Endometrial microvascular endothelial cells (primary cell): ENCODE data around the gene CCR7. TPM values are rescaled to one million over a fixed set of nuclear protein-coding genes. Genes with fewer than 3 reads are reported as not detected.
"Not testable (repeated sequence)": the region's sequence is repeated elsewhere in the genome, so short reads cannot be mapped to it uniquely, and the experiment has no call there.

ENCODE experiments used
- in situ Hi-C: cut with HindIII; loops from 2 replicates; pipeline ENCODE4 v1.10.0; 2017; ENCODE audit warnings: low sequenced_read_pairs, low pct_unique_long_range_greater_than_20kb; ENCODE audit errors: inconsistent ontology term
- total RNA-seq: library from RNA; depleted of rRNA; stranded (reverse); fragments of >200 nt; gene quantifications from one replicate; pipeline ENCODE4 v1.2.3, GENCODE V29; 2015; ENCODE audit errors: inconsistent ontology term

The CCR7 gene
- total RNA-seq, 1 donor from 2014 or later = not detected

DNA sequence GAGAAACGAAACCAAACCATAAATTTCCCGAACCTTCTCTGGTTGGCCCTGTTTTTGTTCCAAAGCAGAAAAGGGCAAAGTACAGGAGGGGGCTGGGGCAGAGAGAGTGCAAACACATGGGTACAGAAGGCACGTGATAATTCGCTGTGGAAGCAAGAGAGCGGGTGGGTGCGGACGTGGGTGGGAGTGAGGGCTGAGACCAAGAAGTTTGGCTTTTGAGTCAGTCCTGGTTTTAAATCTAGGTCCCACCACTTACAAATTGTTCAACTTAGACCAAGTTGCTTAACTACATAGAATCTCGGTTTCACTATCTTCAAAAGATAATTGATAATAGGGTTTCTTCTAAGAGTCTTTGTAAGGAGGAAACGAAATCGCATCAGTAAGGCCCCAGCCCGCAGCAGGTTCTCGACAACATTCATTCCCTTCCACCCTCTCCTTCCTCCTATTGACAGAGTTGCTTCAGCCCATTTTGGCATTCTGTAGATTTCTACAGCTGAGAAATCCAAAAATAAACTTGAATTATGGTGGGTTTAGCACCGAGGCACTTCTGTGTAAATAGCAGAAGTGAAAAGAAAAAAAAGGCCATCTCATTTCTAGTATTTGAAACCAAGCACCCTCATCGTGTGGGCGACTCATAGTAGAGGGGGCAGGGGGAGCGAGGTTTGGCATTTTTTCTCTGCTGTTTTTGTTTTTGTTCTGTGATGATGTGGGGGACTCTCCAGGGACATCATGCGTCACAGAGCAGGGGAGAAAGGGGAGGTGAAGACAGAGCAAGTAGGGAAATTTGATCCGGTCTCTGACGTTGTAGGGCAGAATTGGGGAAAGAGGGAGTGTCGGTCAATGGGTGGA lies 33.6 kb upstream of the CCR7 start:
- in situ Hi-C loops = no loop called here

DNA sequence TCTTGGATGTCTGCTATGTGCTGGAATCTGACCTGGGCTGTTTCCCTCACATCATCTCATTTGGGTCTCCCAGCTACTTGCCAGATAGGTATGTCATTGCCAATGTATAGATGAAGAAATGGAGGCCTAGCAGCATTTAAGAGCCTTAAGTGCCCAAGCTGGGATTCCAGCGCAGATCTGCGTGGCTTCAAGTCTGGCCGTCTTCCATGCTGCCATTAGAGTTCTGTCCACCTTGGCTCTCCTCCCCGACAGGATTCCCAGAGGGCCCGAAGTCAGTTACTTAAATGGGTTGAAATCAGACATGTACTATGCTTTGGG lies 33.0 kb upstream of the CCR7 start:
- in situ Hi-C loops = no loop called here

DNA sequence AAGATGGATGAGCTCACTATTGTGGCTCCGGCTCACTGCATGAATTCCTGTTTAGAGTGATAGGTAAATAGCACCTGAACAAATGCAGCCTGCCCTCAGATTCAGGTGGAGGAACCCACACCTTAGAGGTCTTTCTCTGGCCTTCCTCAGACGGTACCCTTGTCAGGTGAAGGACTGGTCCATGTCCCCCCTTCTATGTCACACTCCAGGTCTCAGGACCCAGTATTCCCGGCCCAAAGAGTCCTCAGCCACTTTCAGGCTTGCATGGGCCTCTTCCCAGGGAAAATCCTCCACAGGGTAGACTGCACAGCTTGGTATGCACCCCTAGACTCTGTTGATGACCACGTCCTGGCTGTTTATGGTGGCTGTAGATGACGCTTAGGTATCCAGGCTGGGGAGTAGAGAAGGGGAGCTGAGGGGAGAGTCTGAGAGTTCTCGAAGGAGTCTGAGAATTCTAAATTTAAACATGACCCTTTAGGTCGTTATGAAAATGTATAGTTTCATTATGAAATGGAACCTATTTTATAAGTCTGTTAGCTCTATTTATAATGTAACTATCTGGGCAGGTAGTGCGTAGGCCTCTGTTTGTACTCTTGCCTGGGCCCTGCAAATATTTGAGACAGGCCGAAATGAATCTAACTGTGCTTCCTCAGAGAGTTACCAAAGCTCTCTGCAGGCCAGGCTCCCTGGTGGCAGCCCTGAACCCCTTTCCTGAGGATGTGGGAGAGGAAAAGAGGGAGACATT lies 32.5 kb upstream of the CCR7 start:
- in situ Hi-C loops = no loop called here

DNA sequence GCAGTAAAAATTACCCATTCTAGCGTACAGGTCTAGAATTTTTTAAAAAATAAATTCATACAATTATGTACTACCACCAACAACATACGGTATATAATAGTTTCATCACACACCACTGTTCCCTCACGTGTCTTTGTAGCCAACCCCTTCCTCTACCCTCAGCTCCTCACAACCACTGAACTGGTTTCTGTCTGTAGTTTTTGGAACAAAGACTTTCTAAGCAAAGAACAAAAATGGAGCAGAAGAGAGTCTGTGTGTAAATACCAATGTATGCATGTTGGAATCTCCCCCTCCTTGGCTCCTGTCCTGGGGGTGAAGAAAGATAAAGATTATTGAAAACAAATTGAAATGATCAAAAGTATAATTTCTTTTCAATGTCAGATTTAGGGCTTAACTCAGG lies 31.9 kb upstream of the CCR7 start:
- in situ Hi-C loops = no loop called here

DNA sequence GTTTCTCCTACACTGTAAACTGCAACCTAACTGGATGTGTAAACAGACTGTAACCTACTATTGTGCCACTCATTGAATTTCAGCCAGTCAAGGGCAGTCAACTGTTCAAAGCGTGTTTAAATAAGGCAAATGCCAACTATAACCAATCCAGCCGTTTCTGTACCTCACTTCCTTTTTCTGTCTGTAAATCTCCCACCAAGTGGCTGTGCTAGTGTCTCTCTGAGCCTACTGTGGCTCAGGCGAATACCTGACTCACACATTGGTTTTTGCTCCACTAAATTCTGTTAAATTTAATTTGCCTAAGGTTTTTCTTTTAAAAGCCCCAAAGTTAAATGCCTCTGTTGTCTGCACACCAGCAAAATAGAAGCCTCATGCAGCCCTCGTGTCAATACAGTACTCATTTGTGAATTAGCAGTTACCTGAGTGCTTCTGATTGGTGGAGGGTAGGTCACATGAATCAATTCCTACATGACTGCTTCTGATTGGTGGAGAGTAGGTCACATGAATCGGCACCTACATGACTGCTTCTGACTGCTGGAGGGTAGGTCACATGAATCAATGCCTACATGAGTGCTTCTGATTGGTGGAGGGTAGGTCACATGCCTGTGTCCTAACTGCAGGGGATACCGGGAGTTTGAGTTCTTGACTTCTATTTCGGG lies 31.1 kb upstream of the CCR7 start:
- in situ Hi-C loops = no loop called here

DNA sequence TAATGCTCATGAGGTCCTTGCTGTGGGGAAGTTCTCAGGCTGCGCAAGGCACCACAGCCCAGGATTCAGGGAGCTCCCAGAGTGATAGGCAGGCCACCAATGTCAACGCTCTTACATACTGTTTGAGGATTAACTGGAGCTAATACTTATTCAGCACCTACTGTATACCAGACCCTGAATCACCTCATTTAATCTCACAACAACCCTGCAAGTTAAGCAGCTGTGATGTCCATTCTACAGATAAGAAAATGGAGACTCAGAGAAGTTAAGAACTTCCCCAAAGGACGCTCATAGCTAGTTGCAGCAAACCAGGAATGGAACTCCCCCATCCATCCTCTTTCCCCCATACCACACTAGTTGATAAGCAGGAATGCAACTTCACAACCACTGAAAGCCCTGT lies 25.5 kb upstream of the CCR7 start:
- in situ Hi-C loops = no loop called here

DNA sequence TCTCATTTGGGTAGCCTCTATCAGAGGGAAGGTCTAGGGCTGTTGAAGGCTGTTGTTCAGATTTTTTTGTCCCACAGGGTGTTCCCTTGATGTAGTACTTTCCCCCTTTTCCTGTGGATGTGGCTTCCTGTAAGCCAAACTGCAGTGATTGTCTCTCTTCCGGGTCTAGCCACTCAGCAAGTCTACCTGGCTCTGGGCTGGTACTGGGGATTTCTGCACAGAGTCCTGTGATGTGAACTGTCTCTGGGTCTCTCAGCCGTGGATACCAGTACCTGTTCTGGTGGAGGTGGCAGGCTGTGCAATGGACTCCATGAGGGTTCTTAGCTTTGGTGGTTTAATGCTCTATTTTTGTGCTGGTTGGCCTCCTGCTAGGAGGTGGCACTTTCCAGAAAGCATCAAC lies 23.3 kb upstream of the CCR7 start:
- in situ Hi-C loops = no loop called here

DNA sequence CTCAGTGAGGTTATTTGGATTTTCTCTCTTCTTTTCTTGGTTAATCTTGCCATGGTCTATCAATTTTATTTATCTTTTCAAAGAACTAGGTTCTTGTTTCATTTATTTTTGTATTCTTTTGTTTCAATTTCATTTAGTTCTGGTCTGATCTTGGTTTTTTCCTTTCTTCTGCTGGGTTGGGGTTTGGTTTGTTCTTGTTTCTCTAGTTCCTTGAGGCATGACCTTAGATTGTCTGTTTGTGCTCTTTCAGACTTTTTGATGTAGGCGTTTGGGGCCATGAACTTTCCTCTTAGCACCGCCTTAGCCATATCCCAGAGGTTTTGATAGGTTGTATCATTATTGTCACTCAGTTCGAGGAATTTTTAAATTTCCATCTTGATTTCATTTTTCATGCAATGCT lies 21.0 kb upstream of the CCR7 start:
- in situ Hi-C loops = not testable (repeated sequence)

DNA sequence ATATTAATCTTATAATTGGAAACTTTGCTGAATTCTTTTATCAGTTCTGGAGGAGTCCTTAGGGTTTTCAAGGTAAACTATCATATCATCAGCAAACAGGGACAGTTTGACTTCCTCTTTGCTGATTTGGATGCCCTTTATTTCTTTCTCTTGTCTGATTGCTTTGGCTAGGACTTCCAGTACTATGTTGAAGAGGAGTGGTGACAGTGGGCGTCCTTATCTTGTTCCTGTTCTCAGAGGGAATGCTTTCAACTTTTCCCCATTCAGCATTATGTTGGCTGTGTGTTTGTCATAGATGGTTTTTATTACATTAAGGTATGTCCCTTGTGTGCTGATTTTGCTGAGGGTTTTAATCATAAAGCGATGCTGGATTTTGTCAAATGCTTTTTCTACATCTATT lies 19.7 kb upstream of the CCR7 start:
- in situ Hi-C loops = not testable (repeated sequence)

DNA sequence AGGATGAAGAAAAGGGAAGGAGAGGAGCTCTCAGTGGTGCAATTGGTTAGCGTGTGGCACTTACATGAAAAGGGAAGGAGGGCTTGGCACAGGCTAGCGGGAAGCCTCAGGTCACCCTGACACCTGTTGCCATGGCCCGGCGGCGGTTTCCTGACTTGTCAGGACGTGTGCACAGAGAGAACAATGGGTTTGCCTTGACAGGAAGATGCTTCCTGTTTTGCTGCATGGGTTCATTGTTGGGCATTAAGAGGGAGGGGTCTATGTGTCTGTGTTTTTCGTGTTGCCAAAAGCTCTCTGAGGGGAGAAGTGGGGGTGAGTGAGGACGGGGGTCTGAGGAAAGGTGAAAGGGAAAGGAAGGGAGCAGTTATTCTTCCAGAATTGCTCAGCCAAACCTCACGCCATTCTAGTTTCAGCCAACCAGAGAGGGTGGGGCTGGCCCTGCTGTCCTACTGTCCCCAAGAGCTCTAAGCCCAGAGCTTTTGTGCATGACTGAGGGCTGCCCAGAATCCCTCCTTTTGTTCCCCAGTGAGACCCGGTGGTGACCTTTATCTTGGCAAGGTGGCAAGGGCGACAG lies 17.1 kb upstream of the CCR7 start:
- in situ Hi-C loops = no loop called here

DNA sequence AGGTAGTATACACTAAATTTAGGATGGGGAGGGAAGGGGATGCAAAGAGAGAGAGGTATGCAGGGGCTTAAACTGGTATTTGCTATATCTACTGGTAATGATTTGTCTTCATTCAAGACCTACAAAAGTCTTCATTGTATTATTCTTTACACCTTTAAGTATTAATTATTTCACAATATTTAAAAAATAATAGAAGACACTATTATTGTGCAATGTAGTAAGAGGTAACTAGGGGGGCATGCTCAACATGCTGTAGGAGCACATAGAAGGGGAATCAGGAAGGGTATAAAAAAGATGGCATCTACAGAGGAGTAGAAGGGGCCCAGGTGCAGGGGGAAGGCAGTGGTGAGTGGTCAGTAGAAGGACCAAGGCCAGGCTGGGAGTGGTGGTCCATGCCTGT lies 14.9 kb upstream of the CCR7 start:
- in situ Hi-C loops = no loop called here

DNA sequence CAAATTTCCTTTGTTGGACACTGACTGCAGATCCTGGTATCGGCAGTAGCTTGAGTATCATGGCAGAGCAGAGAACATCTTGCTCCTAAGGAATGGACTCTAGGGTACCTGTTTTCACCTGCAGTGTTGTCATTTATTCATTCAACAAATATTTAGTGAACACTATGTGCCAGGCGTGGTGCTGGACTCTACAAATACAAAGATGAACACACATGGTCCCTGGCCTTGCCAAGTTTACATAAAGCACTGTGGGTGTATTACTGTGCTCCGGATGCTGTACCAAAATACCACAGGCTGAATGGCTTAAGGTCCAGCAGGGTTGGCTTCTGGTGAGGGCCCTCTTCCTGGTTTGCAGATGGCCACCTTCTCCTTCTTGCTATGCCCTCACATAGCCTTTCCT lies 14.2 kb upstream of the CCR7 start:
- in situ Hi-C loops = no loop called here

DNA sequence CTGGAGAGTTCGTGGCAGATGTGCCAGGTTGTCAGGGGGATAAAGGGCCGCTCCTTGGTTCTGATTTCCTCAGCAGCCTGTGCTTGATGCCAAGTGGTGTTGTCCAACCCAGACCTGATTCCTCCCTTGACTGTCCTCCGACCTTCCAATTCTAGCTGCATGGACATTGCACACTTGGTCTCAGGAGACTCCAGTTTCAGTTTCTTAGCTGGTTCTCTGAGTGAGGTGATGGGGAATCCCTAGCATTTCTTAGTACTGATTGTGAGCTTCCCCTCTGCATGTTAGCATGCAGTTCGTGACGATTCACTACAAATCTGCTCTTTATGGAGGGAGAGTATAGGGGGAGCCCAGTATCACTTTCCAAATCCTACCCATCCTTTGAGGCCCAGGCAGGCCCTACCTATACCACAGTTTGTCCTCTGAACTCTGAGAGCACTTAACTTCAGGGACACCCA lies 12.4 kb upstream of the CCR7 start:
- in situ Hi-C loops = no loop called here

DNA sequence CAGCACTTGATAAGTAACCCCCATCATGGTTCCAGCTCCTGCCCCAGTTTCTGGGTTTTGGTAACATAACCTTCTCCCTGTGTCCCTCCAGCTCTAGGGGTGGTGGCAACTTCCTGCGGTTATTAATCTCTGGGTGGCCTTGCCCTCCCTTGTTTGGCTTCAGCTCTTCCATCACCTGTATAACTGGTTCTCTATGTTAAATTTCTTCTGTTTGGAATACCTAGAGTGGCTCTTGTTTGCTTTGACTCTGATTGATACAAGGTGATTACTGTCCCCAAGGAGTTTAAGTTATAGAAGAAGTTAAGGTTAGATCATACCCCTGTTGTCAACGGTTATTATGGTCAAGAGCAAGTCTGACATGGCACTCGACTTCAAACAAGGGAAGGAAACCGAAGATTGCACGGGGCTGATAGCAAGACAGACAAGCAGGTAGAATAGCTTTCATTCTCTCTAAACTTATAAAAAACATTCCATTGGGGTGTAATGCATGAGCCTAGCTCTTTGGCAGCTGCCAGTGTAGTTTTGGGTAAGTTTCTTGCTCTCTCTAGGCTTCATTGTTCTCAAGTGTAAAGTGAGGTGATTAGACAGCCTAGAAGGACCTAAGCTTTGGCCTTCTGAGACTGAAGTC lies 11.0 kb upstream of the CCR7 start:
- in situ Hi-C loops = no loop called here

DNA sequence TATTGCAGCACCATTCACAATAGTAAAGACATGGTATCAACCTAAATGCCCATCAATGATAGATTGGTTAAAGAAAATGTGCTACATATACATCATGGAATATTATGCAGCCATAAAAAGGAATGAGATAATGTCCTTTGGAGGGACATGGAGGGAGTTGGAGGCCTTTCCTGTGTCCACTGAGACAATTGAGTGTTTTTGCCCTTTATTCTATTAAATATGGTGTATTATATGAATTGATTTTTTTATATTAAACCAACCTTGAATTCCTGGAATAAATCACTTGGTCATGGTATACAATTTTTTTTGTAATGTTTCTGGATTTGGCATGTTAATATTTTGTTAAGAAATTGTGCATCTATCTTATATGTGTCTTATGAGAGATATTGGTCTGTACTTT lies 9.0 kb upstream of the CCR7 start:
- in situ Hi-C loops = no loop called here

DNA sequence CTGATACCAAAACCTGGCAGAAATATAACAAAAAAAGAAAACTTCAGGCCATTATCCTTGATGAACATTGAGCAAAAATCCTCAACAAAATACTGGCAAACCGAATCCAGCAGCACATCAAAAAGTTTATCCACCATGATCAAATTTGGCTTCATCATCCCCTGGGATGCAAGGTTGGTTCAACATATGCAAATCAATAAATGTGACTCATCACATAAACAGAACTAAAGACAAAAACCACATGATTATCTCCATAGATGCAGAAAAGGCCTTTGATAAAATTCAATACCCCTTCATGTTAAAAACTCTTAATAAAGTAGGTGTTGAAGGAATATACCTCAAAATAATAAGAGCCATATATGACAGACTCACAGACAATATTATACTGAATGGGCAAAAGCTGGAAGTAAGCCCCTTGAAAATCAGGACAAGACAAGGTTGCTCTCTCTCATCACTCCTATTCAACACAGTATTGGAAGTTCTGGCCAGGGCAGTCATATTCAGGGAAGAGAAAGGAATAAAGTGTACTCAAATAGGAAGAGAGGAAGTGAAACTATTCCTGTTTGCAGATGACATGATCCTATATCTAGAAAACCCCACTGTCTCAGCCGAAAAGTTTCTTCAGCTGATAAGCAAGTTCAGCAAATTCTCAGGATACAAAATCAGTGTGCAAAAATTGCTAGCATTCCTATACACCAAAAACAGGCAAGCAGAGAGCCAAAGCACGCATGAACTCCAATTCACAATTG lies 7.1 kb upstream of the CCR7 start:
- in situ Hi-C loops = not testable (repeated sequence)

DNA sequence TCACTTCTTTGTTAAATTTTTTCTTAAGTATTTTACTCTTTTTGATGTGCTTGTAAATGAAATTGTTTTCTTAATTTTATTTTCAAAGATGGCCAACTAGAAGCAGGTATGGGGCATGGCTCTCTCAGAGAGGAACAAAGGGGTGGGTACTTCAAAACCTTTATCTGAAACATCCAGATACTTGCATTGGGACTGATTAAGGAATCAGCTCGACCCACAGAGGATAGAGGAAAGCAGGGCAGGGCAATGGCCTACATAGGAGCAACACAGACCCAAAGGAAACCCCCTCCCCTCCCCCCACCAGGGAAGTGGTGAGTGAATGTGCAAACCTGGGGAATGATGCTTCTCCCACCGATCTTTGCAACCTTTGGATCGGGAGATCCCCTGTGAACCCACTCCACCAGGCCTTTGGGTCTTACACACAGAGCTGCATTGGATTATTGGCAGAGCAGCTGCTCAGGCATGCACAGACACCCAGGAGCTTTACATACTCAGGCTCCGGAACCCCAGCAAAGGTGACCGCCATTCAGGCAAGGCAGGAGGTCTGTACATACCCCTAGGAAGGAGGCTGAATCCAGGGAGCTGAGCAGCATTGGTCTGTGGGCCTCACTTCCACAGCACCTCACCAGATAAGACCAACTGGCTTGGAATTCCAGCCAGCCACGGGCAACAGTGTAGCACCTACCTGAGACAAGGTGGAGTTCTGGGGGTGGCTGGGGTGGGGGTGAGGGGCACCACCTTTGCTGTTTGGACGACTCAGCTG lies 3.0 kb upstream of the CCR7 start:
- in situ Hi-C loops = no loop called here

DNA sequence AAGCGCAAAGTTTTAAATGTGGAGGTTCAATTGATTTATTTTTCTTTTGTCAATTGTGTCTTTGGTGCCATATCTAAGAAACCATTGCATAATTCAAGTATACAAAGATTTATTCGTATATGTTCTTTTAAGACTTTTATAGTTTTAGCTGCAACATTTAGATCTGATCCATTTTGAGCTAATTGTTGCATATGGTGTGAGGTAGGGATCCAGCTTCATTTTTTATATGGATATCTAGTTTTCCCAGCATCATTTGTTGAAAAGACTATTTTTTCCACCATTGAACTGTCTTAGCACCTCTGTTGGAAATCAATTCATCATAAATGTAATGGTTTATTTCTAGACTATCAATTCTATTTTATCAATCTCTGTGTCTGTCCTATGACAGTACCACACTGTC lies 2.1 kb upstream of the CCR7 start:
- in situ Hi-C loops = no loop called here
